ENCODE data around the gene METTL25. TPM values are rescaled to one million over a fixed set of nuclear protein-coding genes. Genes with fewer than 3 reads are reported as not detected.

The METTL25 gene
- polyA plus RNA-seq, 1 donor from 2014 or later: 11.1 TPM

DNA sequence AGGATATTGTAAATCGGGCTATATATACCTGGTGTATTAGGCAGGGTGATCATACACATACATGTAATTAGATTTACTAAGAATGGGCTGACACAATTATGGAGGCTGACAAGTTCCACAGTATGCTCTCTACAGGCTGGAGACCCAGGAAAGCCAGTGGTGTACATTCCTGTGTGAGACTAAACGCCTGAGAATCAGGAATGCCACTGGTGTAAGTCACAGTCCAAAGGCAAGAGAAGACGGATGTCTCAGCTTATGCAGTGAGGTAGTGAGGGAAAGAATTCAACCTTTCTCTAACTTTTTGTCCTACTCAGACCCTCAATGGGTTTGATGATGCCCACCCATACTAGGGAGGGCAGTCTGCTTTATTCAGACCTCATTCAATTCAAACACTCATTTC is 57.1 kb downstream of the METTL25 start:
- no peak overlapping the region for H3K4me2 ChIP-seq (ENCODE audit: low read length)
- H3K9ac ChIP-seq (ENCODE audit: low read length): no peak overlapping the region

DNA sequence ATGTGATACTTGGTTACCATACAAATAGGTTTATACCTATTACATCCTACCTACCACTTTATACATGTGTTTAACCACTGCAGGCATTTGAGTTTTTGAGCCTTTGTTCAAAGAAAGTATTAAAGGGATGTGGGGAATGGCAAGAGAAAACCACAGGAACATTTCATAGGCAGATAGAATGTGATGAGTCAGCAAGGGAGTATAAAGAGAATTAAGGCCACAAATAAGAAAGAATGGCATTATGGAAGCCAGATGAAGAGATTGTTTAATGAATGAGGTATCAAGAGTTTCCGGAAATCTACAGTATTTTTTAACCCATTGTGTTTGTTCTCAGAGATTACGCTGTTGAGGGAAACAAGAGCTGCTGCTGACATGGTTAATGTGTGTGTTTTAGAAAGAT is 66.9 kb downstream of the METTL25 start:
- Histone ChIP-seq H3K4me2 (ENCODE audit: low read length) (no peak overlapping the region), H3K79me2 (replicated peaks; ENCODE audit: insufficient read depth, low read length) (no peaks in the 10 kb centered on the region), H3K9ac (ENCODE audit: low read length) (no peak overlapping the region), H3K27ac (ENCODE audit: low read length) (no peak overlapping the region), H3F3A (ENCODE audit: insufficient read depth, low read length, poor library complexity, severe bottlenecking) (no peaks in the 10 kb centered on the region), H3K4me3 (ENCODE audit: low read length) (no peak overlapping the region), H3K27me3 (ENCODE audit: insufficient read depth, low read depth, low read length) (no peaks in the 10 kb centered on the region), H4K20me1 (ENCODE audit: insufficient read depth) (no peaks in the 10 kb centered on the region), H3K36me3 (ENCODE audit: insufficient read depth, low read length) (no peaks in the 10 kb centered on the region), H3K9me2 (ENCODE audit: insufficient read depth, low read length) (no peaks in the 10 kb centered on the region), H3K9me3 (ENCODE audit: low read length) (no peaks in the 10 kb centered on the region), H2AFZ (ENCODE audit: low read depth, low read length) (no peak overlapping the region)
- TF ChIP-seq RAD21 (conservative IDR thresholded peaks at IDR 0.05): no peak

More for the DNA sequence above, 57.1 kb downstream of the METTL25 start:
- H3K4me3 ChIP-seq (ENCODE audit: low read length): no peak overlapping the region
- no peaks in the 10 kb centered on the region for H3K79me2 ChIP-seq (replicated peaks; ENCODE audit: insufficient read depth, low read length)
- TF ChIP-seq, protein P1, sequence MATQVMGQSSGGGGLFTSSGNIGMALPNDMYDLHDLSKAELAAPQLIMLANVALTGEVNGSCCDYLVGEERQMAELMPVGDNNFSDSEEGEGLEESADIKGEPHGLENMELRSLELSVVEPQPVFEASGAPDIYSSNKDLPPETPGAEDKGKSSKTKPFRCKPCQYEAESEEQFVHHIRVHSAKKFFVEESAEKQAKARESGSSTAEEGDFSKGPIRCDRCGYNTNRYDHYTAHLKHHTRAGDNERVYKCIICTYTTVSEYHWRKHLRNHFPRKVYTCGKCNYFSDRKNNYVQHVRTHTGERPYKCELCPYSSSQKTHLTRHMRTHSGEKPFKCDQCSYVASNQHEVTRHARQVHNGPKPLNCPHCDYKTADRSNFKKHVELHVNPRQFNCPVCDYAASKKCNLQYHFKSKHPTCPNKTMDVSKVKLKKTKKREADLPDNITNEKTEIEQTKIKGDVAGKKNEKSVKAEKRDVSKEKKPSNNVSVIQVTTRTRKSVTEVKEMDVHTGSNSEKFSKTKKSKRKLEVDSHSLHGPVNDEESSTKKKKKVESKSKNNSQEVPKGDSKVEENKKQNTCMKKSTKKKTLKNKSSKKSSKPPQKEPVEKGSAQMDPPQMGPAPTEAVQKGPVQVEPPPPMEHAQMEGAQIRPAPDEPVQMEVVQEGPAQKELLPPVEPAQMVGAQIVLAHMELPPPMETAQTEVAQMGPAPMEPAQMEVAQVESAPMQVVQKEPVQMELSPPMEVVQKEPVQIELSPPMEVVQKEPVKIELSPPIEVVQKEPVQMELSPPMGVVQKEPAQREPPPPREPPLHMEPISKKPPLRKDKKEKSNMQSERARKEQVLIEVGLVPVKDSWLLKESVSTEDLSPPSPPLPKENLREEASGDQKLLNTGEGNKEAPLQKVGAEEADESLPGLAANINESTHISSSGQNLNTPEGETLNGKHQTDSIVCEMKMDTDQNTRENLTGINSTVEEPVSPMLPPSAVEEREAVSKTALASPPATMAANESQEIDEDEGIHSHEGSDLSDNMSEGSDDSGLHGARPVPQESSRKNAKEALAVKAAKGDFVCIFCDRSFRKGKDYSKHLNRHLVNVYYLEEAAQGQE (IDR thresholded peaks at IDR 0.05; ENCODE audit: borderline replicate concordance): no peak
- TF ChIP-seq, protein P2, sequence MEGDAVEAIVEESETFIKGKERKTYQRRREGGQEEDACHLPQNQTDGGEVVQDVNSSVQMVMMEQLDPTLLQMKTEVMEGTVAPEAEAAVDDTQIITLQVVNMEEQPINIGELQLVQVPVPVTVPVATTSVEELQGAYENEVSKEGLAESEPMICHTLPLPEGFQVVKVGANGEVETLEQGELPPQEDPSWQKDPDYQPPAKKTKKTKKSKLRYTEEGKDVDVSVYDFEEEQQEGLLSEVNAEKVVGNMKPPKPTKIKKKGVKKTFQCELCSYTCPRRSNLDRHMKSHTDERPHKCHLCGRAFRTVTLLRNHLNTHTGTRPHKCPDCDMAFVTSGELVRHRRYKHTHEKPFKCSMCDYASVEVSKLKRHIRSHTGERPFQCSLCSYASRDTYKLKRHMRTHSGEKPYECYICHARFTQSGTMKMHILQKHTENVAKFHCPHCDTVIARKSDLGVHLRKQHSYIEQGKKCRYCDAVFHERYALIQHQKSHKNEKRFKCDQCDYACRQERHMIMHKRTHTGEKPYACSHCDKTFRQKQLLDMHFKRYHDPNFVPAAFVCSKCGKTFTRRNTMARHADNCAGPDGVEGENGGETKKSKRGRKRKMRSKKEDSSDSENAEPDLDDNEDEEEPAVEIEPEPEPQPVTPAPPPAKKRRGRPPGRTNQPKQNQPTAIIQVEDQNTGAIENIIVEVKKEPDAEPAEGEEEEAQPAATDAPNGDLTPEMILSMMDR (IDR thresholded peaks at IDR 0.05; ENCODE audit: poor library complexity, severe bottlenecking): no peak
- TF ChIP-seq MXI1 (conservative IDR thresholded peaks at IDR 0.05; ENCODE audit: poor library complexity, severe bottlenecking) (no peak), EZH2 (IDR thresholded peaks at IDR 0.05; ENCODE audit: borderline replicate concordance, insufficient read depth, low read length, poor library complexity, severe bottlenecking) (no peak), POLR2AphosphoS5 (IDR thresholded peaks at IDR 0.05) (no peak), EP300 (conservative IDR thresholded peaks at IDR 0.05; ENCODE audit: poor library complexity, severe bottlenecking) (no peak), TAF1 (IDR thresholded peaks at IDR 0.05; ENCODE audit: low read depth) (no peak), SMC3 (conservative IDR thresholded peaks at IDR 0.05; ENCODE audit: poor library complexity) (no peak), RAD21 (conservative IDR thresholded peaks at IDR 0.05) (no peak)
- H3K27ac ChIP-seq (ENCODE audit: low read length): no peak overlapping the region
- no peaks in the 10 kb centered on the region for H4K20me1 ChIP-seq (ENCODE audit: insufficient read depth)
- no peaks in the 10 kb centered on the region for H3K9me3 ChIP-seq (ENCODE audit: low read length)
- H2AFZ ChIP-seq (ENCODE audit: low read depth, low read length): no peak overlapping the region
- H3K9me2 ChIP-seq (ENCODE audit: insufficient read depth, low read length): no peaks in the 10 kb centered on the region
- H3K36me3 ChIP-seq (ENCODE audit: insufficient read depth, low read length): no peaks in the 10 kb centered on the region
- no peaks in the 10 kb centered on the region for H3K27me3 ChIP-seq (ENCODE audit: insufficient read depth, low read depth, low read length)
- H3F3A ChIP-seq (ENCODE audit: insufficient read depth, low read length, poor library complexity, severe bottlenecking): no peaks in the 10 kb centered on the region

DNA sequence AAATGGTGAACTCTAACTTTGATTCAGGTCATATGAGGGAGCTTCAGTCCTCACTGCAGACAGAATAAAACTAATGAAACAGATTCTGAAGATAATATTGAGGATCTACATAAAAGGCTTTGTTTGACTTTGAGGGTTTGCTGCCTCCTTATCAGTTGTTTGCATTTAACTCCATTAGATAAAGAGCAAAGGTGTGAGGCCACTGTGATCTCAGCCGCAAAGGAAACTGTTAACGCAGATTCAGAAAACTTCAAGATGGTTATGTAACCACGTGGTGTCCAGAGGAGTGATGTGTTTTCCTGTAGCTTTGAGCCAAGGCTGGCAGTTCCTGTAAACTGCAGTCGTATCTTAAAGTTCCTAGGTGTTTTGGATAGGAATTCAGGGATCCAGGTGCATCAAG is 67.8 kb downstream of the METTL25 start:
- Histone ChIP-seq H3K9me2 (ENCODE audit: insufficient read depth, low read length) (no peaks in the 10 kb centered on the region), H3K4me2 (ENCODE audit: low read length) (no peak overlapping the region), H3K9ac (ENCODE audit: low read length) (no peak overlapping the region), H3K79me2 (replicated peaks; ENCODE audit: insufficient read depth, low read length) (no peaks in the 10 kb centered on the region), H4K20me1 (ENCODE audit: insufficient read depth) (no peaks in the 10 kb centered on the region), H3K9me3 (ENCODE audit: low read length) (no peaks in the 10 kb centered on the region), H3K36me3 (ENCODE audit: insufficient read depth, low read length) (no peaks in the 10 kb centered on the region), H3K27me3 (ENCODE audit: insufficient read depth, low read depth, low read length) (no peaks in the 10 kb centered on the region), H3K4me3 (ENCODE audit: low read length) (no peak overlapping the region), H2AFZ (ENCODE audit: low read depth, low read length) (no peak overlapping the region), H3F3A (ENCODE audit: insufficient read depth, low read length, poor library complexity, severe bottlenecking) (no peaks in the 10 kb centered on the region), H3K27ac (ENCODE audit: low read length) (no peak overlapping the region)
- TF ChIP-seq RAD21 (conservative IDR thresholded peaks at IDR 0.05): no peak
- no peak for TF ChIP-seq EZH2 (IDR thresholded peaks at IDR 0.05; ENCODE audit: borderline replicate concordance, insufficient read depth, low read length, poor library complexity, severe bottlenecking)
- TF ChIP-seq, protein P1 (IDR thresholded peaks at IDR 0.05; ENCODE audit: borderline replicate concordance): no peak
- TF ChIP-seq, protein P2 (IDR thresholded peaks at IDR 0.05; ENCODE audit: poor library complexity, severe bottlenecking): no peak
- TF ChIP-seq TAF1 (IDR thresholded peaks at IDR 0.05; ENCODE audit: low read depth): no peak
- no peak for TF ChIP-seq EP300 (conservative IDR thresholded peaks at IDR 0.05; ENCODE audit: poor library complexity, severe bottlenecking)
- TF ChIP-seq SMC3 (conservative IDR thresholded peaks at IDR 0.05; ENCODE audit: poor library complexity): no peak
- no peak for TF ChIP-seq POLR2AphosphoS5 (IDR thresholded peaks at IDR 0.05)
- TF ChIP-seq MXI1 (conservative IDR thresholded peaks at IDR 0.05; ENCODE audit: poor library complexity, severe bottlenecking): no peak

Data from neural cell (in vitro differentiated cells).